Left renal pelvis (tissue), 4 donors: ENCODE data around the gene ZC3H11A. TPM values are rescaled to one million over a fixed set of nuclear protein-coding genes. Genes with fewer than 3 reads are reported as not detected.
A peak's percentile ranks its signal among the peaks of the same experiment; 100 is the strongest.
"Not testable (repeated sequence)": the region's sequence is repeated elsewhere in the genome, so short reads cannot be mapped to it uniquely, and the experiment has no call there.

Experiments
- DNase-seq, 4 donors: peaks; one replicate each; pipeline ENCODE4 v3.0.0-alpha.2; 2013; ENCODE audit warnings: low read depth in 4 of 4, low spot score in 3 of 4
- polyA plus RNA-seq, 4 donors: library from polyadenylated mRNA; unstranded; fragments of 120-200 nt; gene quantifications; one replicate each; pipeline ENCODE4 v1.2.1, GENCODE V29; 2013; ENCODE audit not compliant: insufficient read length in 4 of 4

The ZC3H11A gene
- 100 to 1,000 TPM; 119 to 165 (median 153) TPM for polyA plus RNA-seq

- DNase-seq: peak; percentile 91 to 97 (median 96)
These were observed at the start of gene ZC3H11A, which contains the start of gene ZBED6 for GRCh38 chr1:203795441-203796235. TSS of gene ZC3H11A (plus strand) at chr1:203795623. CDS start at chr1:203817071, 21,448 bp downstream. TSS of gene ZBED6 (plus strand) at chr1:203795623. CDS start at chr1:203797523, 1,900 bp downstream.

GRCh38 chr1:203746281-203746680 is 49.1 kb upstream of the ZC3H11A start:
- no peak for DNase-seq

GRCh38 chr1:203751051-203751450 is 44.4 kb upstream of the ZC3H11A start:
- no peak for DNase-seq

GRCh38 chr1:203751618-203752361 is 43.6 kb upstream of the ZC3H11A start:
- not testable (repeated sequence) for DNase-seq

GRCh38 chr1:203754455-203754864 is 41.0 kb upstream of the ZC3H11A start:
- DNase-seq: no peak

GRCh38 chr1:203756036-203756435 is 39.4 kb upstream of the ZC3H11A start:
- DNase-seq: no peak

- not testable (repeated sequence) for DNase-seq
These were observed 36.7 kb upstream of the ZC3H11A start for GRCh38 chr1:203758749-203759148.

- no peak for DNase-seq
These were observed 34.9 kb upstream of the ZC3H11A start for GRCh38 chr1:203760506-203760905.

GRCh38 chr1:203761958-203762357 is 33.5 kb upstream of the ZC3H11A start:
- DNase-seq: not testable (repeated sequence)

- no peak for DNase-seq
These were observed 31.9 kb upstream of the ZC3H11A start for GRCh38 chr1:203763505-203763904.

- DNase-seq: no peak
These were observed 31.1 kb upstream of the ZC3H11A start for GRCh38 chr1:203764105-203765028.

- DNase-seq: no peak
These were observed 30.2 kb upstream of the ZC3H11A start, which contains the start of gene LAX1 for GRCh38 chr1:203765029-203765837. TSS of gene LAX1 (plus strand) at chr1:203765183. CDS start at chr1:203765566, 383 bp downstream.

- DNase-seq: no peak
These were observed 27.2 kb upstream of the ZC3H11A start for GRCh38 chr1:203768256-203768655.

GRCh38 chr1:203769505-203770343 is 25.7 kb upstream of the ZC3H11A start:
- DNase-seq: peak; percentile 50 to 78 (median 58)

GRCh38 chr1:203771901-203772301 is 23.5 kb upstream of the ZC3H11A start:
- DNase-seq: no peak

- no peak for DNase-seq
These were observed 22.6 kb upstream of the ZC3H11A start for GRCh38 chr1:203772836-203773235.

- no peak for DNase-seq
These were observed 18.8 kb upstream of the ZC3H11A start for GRCh38 chr1:203776636-203777035.

- no peak for DNase-seq
These were observed 17.8 kb upstream of the ZC3H11A start for GRCh38 chr1:203777596-203777995.

- no peak for DNase-seq
These were observed 17.3 kb upstream of the ZC3H11A start for GRCh38 chr1:203778146-203778545.
